HEK293T (cell line): Measurements from ENCODE around the gene CDC42SE2.

Source experiments
- ARNT ChIP-seq: fragments of 450-650 bp; IDR thresholded peaks from 2 replicates; pipeline ENCODE4 v1.6.1; 2017; ENCODE audit warnings: mild to moderate bottlenecking
- BHLHE40 ChIP-seq: fragments of 450-650 bp; IDR thresholded peaks from 2 replicates; pipeline ENCODE4 v1.6.1; 2016; ENCODE audit warnings: mild to moderate bottlenecking, moderate library complexity, borderline replicate concordance
- CTBP1 ChIP-seq: fragments of 450-650 bp; IDR thresholded peaks from 2 replicates; pipeline ENCODE4 v1.6.1; 2016; ENCODE audit warnings: borderline replicate concordance
- ELF4 ChIP-seq: fragments of 450-650 bp; IDR thresholded peaks from 2 replicates; pipeline ENCODE4 v1.6.1; 2017; ENCODE audit warnings: antibody characterized with exemption
- FOXA1 ChIP-seq: fragments of 450-650 bp; IDR thresholded peaks from 2 replicates; pipeline ENCODE4 v1.6.1; 2016; ENCODE audit warnings: mild to moderate bottlenecking
- FOXM1 ChIP-seq: fragments of 450-650 bp; IDR thresholded peaks from 2 replicates; pipeline ENCODE4 v1.6.1; 2017; ENCODE audit warnings: mild to moderate bottlenecking, borderline replicate concordance
- HDGF ChIP-seq: fragments of 450-650 bp; IDR thresholded peaks from 2 replicates; pipeline ENCODE4 v1.6.1; 2017; ENCODE audit warnings: antibody characterized with exemption, borderline replicate concordance
- L3MBTL2 ChIP-seq: fragments of 450-650 bp; conservative IDR thresholded peaks from 2 replicates; pipeline ENCODE4 v1.6.1; 2016; ENCODE audit warnings: mild to moderate bottlenecking
- LEF1 ChIP-seq: fragments of 450-650 bp; IDR thresholded peaks from 2 replicates; pipeline ENCODE4 v1.6.1; 2017; ENCODE audit warnings: mild to moderate bottlenecking, borderline replicate concordance
- NFRKB ChIP-seq: fragments of 450-650 bp; IDR thresholded peaks from 2 replicates; pipeline ENCODE4 v1.6.1; 2016; ENCODE audit warnings: mild to moderate bottlenecking, moderate library complexity
- PKNOX1 ChIP-seq: fragments of 450-650 bp; IDR thresholded peaks from 2 replicates; pipeline ENCODE4 v1.6.1; 2016
- SP1 ChIP-seq: fragments of 450-650 bp; IDR thresholded peaks from 2 replicates; pipeline ENCODE4 v1.6.1; 2017
- SUZ12 ChIP-seq: fragments of 450-650 bp; IDR thresholded peaks from 2 replicates; pipeline ENCODE4 v1.6.1; 2016; ENCODE audit warnings: mild to moderate bottlenecking
- TARDBP ChIP-seq: fragments of 450-650 bp; IDR thresholded peaks from 2 replicates; pipeline ENCODE4 v1.6.1; 2016

DNA sequence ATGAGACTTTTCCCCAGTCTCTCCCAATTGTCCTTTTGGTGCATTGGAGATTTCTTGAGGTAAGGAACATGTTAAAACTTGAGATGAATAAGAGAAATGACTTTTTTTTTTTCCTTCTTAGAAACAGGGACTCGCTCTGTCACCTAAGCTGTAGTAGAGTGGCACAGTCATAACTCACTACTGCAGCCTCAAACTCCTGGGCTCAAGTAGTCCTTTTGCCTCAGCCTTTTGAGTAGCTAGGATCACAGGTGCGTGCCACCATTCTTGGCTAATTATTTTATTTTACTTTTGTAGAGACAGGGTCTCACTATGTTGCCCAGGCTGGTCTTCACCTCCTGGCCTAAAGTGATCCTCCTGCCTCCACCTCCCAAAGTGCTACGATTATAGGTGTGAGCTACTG, 25.9 kb downstream of the CDC42SE2 start:
- no peak for TF ChIP-seq FOXM1
- TF ChIP-seq PKNOX1, result no peak
- no peak for TF ChIP-seq SUZ12
- no peak for TF ChIP-seq TARDBP
- TF ChIP-seq CTBP1, result no peak
- TF ChIP-seq NFRKB, result no peak
- TF ChIP-seq FOXA1, result no peak
- no peak for TF ChIP-seq BHLHE40
- no peak for TF ChIP-seq ELF4
- TF ChIP-seq SP1, result no peak
- no peak for TF ChIP-seq LEF1
- no peak for TF ChIP-seq L3MBTL2
- no peak for TF ChIP-seq ARNT
- TF ChIP-seq HDGF, result no peak
